Transverse colon (tissue), 4 donors: ENCODE measurements around the gene MND1.

Experiments used
- EP300 ChIP-seq: sonication (generic); formaldehyde crosslinking; IDR thresholded peaks from one replicate; pipeline ENCODE4 v1.6.1; 2017; ENCODE audit warnings: antibody characterized with exemption, low read depth
- POLR2A ChIP-seq: fragments of 450-650 bp; IDR thresholded peaks from one replicate; pipeline ENCODE4 v1.6.1; 2016; ENCODE audit warnings: antibody characterized with exemption, mild to moderate bottlenecking, moderate library complexity
- POLR2AphosphoS5 ChIP-seq, 3 donors: sonication (generic); formaldehyde crosslinking; IDR thresholded peaks; one replicate each; pipeline ENCODE4 v1.6.1; 2016; ENCODE audit warnings: antibody characterized with exemption in 3 of 3
- TF ChIP-seq, protein P1 (sequence below), 5 experiments: fragments of 200-600 bp in 3 of 5; fragments of 450-650 bp in 2 of 5; sonication (generic) in 3 of 5; IDR thresholded peaks; 1 replicate in 2 of 5; 2 replicates in 3 of 5; pipeline ENCODE4 v1.5.1; 2016 to 2017; ENCODE audit warnings: antibody characterized with exemption in 5 of 5, inconsistent platforms in 3 of 5, mild to moderate bottlenecking in 2 of 5, moderate library complexity in 1 of 5

DNA sequence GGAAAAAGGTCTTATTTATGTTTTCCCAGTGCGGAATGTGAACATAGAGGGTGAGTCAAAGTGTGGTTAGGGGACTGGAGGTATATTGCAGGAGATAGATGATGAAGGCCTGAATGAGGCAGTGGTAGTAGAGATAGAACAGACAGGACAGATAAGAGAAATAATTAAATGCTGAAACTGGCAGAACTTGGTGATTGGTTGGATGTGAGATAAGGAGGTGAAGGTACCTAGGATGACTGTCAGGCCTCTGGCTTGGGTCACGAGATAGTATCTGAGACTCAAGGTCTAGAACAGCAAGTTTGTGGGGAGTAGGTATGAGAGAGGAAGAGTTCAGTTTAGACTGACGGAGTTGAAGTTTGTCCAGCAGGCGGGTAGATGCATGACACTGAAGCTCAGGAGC is 3.5 kb downstream of the MND1 start:
- TF ChIP-seq EP300 (no peak), POLR2AphosphoS5 (IDR thresholded peaks at IDR 0.05) (no peak), POLR2A (no peak)
- TF ChIP-seq, protein P1, sequence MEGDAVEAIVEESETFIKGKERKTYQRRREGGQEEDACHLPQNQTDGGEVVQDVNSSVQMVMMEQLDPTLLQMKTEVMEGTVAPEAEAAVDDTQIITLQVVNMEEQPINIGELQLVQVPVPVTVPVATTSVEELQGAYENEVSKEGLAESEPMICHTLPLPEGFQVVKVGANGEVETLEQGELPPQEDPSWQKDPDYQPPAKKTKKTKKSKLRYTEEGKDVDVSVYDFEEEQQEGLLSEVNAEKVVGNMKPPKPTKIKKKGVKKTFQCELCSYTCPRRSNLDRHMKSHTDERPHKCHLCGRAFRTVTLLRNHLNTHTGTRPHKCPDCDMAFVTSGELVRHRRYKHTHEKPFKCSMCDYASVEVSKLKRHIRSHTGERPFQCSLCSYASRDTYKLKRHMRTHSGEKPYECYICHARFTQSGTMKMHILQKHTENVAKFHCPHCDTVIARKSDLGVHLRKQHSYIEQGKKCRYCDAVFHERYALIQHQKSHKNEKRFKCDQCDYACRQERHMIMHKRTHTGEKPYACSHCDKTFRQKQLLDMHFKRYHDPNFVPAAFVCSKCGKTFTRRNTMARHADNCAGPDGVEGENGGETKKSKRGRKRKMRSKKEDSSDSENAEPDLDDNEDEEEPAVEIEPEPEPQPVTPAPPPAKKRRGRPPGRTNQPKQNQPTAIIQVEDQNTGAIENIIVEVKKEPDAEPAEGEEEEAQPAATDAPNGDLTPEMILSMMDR (IDR thresholded peaks at IDR 0.05): no peak
